HL-60 (cell line): ENCODE measurements around the gene PDE4B.

ENCODE experiments used
- CTCF ChIP-seq: IDR thresholded peaks from one replicate; pipeline ENCODE4 v1.5.1; 2011; ENCODE audit warnings: low read length, control low read depth, inconsistent platforms; ENCODE audit not compliant: insufficient read depth
- GABPA ChIP-seq: IDR thresholded peaks from 2 replicates; pipeline ENCODE4 v1.6.1; 2012; ENCODE audit warnings: low read depth
- POLR2AphosphoS5 ChIP-seq: IDR thresholded peaks from 2 replicates; pipeline ENCODE4 v1.6.1; 2012; ENCODE audit warnings: low read depth
- REST ChIP-seq: IDR thresholded peaks from 2 replicates; pipeline ENCODE4 v1.6.1; 2012; ENCODE audit warnings: low read depth; ENCODE audit not compliant: insufficient replicate concordance

- no peak for TF ChIP-seq CTCF
- TF ChIP-seq GABPA = no peak
- TF ChIP-seq POLR2AphosphoS5 = no peak
- no peak for TF ChIP-seq REST
Observed at GRCh38 chr1:65769636-65770035, 23.1 kb upstream of the PDE4B start.
